IMR-90 (cell line): Measurements from ENCODE around the gene WWP2. TPM values are rescaled to one million over a fixed set of nuclear protein-coding genes. Genes with fewer than 3 reads are reported as not detected.

Experiments used
- ATAC-seq: fragments of 200-7000 bp; cut with Tn5 transposase; 2 replicates; pipeline ENCODE4 v1.9.1; 2020; ENCODE audit warnings: low read depth, mild to moderate bottlenecking, moderate library complexity
- BruUV-seq: library from RNA; stranded (reverse); fragments of 400-500 nt; replicated peaks from 2 replicates; lab custom pipeline; 2021; lab: Mats Ljungman, UMichigan
- CTCF ChIA-PET: fragments of 300-600 bp; formaldehyde crosslinking; extraction: SDS; loops from one replicate; lab custom pipeline; 2021; ENCODE audit warnings: antibody characterized with exemption; lab: Yijun Ruan, JAX
- POLR2A ChIA-PET: fragments of 300-600 bp; sonication (Branson Sonifier 250); formaldehyde crosslinking; loops from one replicate; lab custom pipeline; 2022; ENCODE audit warnings: antibody characterized with exemption; ENCODE audit not compliant: unreplicated experiment; lab: Charles Lee
- DNase-seq: peaks from one replicate; pipeline ENCODE4 v3.0.0; 2013
- H2AFZ ChIP-seq: replicated peaks from 2 replicates; pipeline ENCODE3; 2013; ENCODE audit warnings: low read length, mild to moderate bottlenecking; ENCODE audit not compliant: poor library complexity
- H2AK5ac ChIP-seq: 2 replicates; pipeline ENCODE4 v1.6.1; 2013; ENCODE audit warnings: low read depth, low read length, inconsistent platforms
- H2AK9ac ChIP-seq: replicated peaks from 2 replicates; pipeline ENCODE3; 2013; ENCODE audit warnings: mild to moderate bottlenecking, low read depth, low read length, moderate library complexity; ENCODE audit not compliant: poor library complexity
- H2BK120ac ChIP-seq: 2 replicates; pipeline ENCODE4 v1.6.1; 2013; ENCODE audit warnings: low read depth, low read length, inconsistent platforms
- H2BK15ac ChIP-seq: 3 replicates; pipeline ENCODE4 v1.6.1; 2013; ENCODE audit warnings: low read depth, low read length, inconsistent platforms
- H2BK20ac ChIP-seq: 2 replicates; pipeline ENCODE4 v1.6.1; 2013; ENCODE audit warnings: low read depth, mild to moderate bottlenecking, inconsistent platforms, low read length, moderate library complexity
- H2BK5ac ChIP-seq: 2 replicates; pipeline ENCODE4 v1.6.1; 2013; ENCODE audit warnings: mild to moderate bottlenecking, low read depth, low read length, inconsistent platforms; ENCODE audit not compliant: poor library complexity, severe bottlenecking
- H3K14ac ChIP-seq: replicated peaks from 2 replicates; pipeline ENCODE4 v1.6.1; 2013; ENCODE audit warnings: low read depth, low read length, inconsistent platforms
- H3K18ac ChIP-seq: 2 replicates; pipeline ENCODE4 v1.6.1; 2013; ENCODE audit warnings: low read depth, low read length, control low read depth
- H3K23ac ChIP-seq: 2 replicates; pipeline ENCODE4 v1.6.1; 2013; ENCODE audit warnings: low read depth, low read length, inconsistent platforms
- H3K27ac ChIP-seq: 2 replicates; pipeline ENCODE4 v1.5.1; 2013; ENCODE audit warnings: mild to moderate bottlenecking, control low read depth, low read length; ENCODE audit not compliant: insufficient read depth
- H3K27me3 ChIP-seq: 2 replicates; pipeline ENCODE4 v1.6.1; 2013; ENCODE audit warnings: low read length; ENCODE audit not compliant: control insufficient read depth, insufficient read depth
- H3K36me3 ChIP-seq: 2 replicates; pipeline ENCODE4 v1.6.1; 2013; ENCODE audit warnings: low read length, mixed read lengths; ENCODE audit not compliant: control insufficient read depth, insufficient read depth
- H3K4ac ChIP-seq: 2 replicates; pipeline ENCODE4 v1.6.1; 2013; ENCODE audit warnings: low read depth, low read length, inconsistent platforms
- H3K4me1 ChIP-seq: 2 replicates; pipeline ENCODE4 v1.6.1; 2013; ENCODE audit warnings: low read length, mixed read lengths; ENCODE audit not compliant: control insufficient read depth, insufficient read depth
- H3K4me2 ChIP-seq: 2 replicates; pipeline ENCODE4 v1.6.1; 2013; ENCODE audit warnings: low read depth, mild to moderate bottlenecking, control low read depth, low read length, moderate library complexity
- H3K4me3 ChIP-seq: 2 replicates; pipeline ENCODE4 v1.5.1; 2013; ENCODE audit warnings: low read depth, mild to moderate bottlenecking, control low read depth, low read length, moderate library complexity; ENCODE audit not compliant: insufficient read depth
- H3K56ac ChIP-seq: 2 replicates; pipeline ENCODE4 v1.6.1; 2013; ENCODE audit warnings: low read length, inconsistent platforms; ENCODE audit not compliant: insufficient read depth; ENCODE audit errors: extremely low read depth
- H3K79me1 ChIP-seq, 2 experiments: 2 replicates each; pipeline ENCODE4 v1.6.1; 2013; ENCODE audit warnings: low read length in 2 of 2, inconsistent platforms in 1 of 2, low read depth in 1 of 2
- H3K9ac ChIP-seq: 2 replicates; pipeline ENCODE4 v1.6.1; 2013; ENCODE audit warnings: low read depth, low read length, control low read depth
- H3K9me1 ChIP-seq: 2 replicates; pipeline ENCODE4 v1.6.1; 2013; ENCODE audit warnings: low read length, inconsistent platforms; ENCODE audit not compliant: insufficient read depth
- H3K9me3 ChIP-seq: 2 replicates; pipeline ENCODE4 v1.6.1; 2013; ENCODE audit warnings: low read length; ENCODE audit not compliant: control insufficient read depth, insufficient read depth
- H4K20me1 ChIP-seq: 2 replicates; pipeline ENCODE4 v1.6.1; 2013; ENCODE audit warnings: low read length, inconsistent platforms; ENCODE audit not compliant: insufficient read depth
- H4K5ac ChIP-seq: 2 replicates; pipeline ENCODE4 v1.6.1; 2013; ENCODE audit warnings: mild to moderate bottlenecking, low read depth, low read length, control low read depth
- H4K8ac ChIP-seq, 2 experiments: 2 replicates each; pipeline ENCODE4 v1.6.1; 2013; ENCODE audit warnings: low read depth in 2 of 2, low read length in 2 of 2, control low read depth in 1 of 2, inconsistent platforms in 1 of 2
- H4K91ac ChIP-seq: 2 replicates; pipeline ENCODE4 v1.6.1; 2013; ENCODE audit warnings: low read depth, low read length, inconsistent platforms; ENCODE audit not compliant: insufficient read depth
- BHLHE40 ChIP-seq: fragments of 150-350 bp; IDR thresholded peaks from 2 replicates; pipeline ENCODE4 v1.6.1; 2016; ENCODE audit warnings: mild to moderate bottlenecking, low read depth, low read length
- CEBPB ChIP-seq: IDR thresholded peaks from 2 replicates; pipeline ENCODE4 v1.6.1; 2012; ENCODE audit warnings: low read depth, low read length, improper control_type of control experiment
- CHD1 ChIP-seq: IDR thresholded peaks from 2 replicates; pipeline ENCODE4 v1.6.1; 2012; ENCODE audit warnings: low read depth, low read length, improper control_type of control experiment
- CTCF ChIP-seq: conservative IDR thresholded peaks from 2 replicates; pipeline ENCODE4 v1.5.1; 2012; ENCODE audit warnings: mild to moderate bottlenecking, low read depth, low read length, improper control_type of control experiment
- ELK1 ChIP-seq: fragments of 150-350 bp; IDR thresholded peaks from 2 replicates; pipeline ENCODE4 v1.6.1; 2016; ENCODE audit warnings: low read depth, mild to moderate bottlenecking, low read length, moderate library complexity, borderline replicate concordance
- FOS ChIP-seq: fragments of 150-350 bp; IDR thresholded peaks from 2 replicates; pipeline ENCODE4 v1.6.1; 2016; ENCODE audit warnings: low read depth, low read length
- MAFK ChIP-seq: IDR thresholded peaks from 2 replicates; pipeline ENCODE4 v1.6.1; 2012; ENCODE audit warnings: low read depth, low read length, improper control_type of control experiment
- MAZ ChIP-seq: IDR thresholded peaks from 2 replicates; pipeline ENCODE4 v1.6.1; 2012; ENCODE audit warnings: low read depth, mild to moderate bottlenecking, low read length, improper control_type of control experiment, moderate library complexity, borderline replicate concordance
- NFE2L2 ChIP-seq: fragments of 150-350 bp; IDR thresholded peaks from 2 replicates; pipeline ENCODE4 v1.6.1; 2016; ENCODE audit warnings: low read depth, mild to moderate bottlenecking, low read length
- POLR2A ChIP-seq: IDR thresholded peaks from 2 replicates; pipeline ENCODE4 v1.6.1; 2012; ENCODE audit warnings: mild to moderate bottlenecking, low read depth, low read length
- RAD21 ChIP-seq: IDR thresholded peaks from 2 replicates; pipeline ENCODE4 v1.6.1; 2012; ENCODE audit warnings: low read length, improper control_type of control experiment
- RCOR1 ChIP-seq: IDR thresholded peaks from 2 replicates; pipeline ENCODE4 v1.6.1; 2012; ENCODE audit warnings: mild to moderate bottlenecking, low read length, improper control_type of control experiment; ENCODE audit not compliant: insufficient replicate concordance
- SMC3 ChIP-seq: fragments of 150-350 bp; IDR thresholded peaks from 2 replicates; pipeline ENCODE4 v1.6.1; 2016; ENCODE audit warnings: low read depth, mild to moderate bottlenecking, antibody characterized with exemption, low read length, moderate library complexity
- USF2 ChIP-seq: fragments of 150-350 bp; IDR thresholded peaks from 2 replicates; pipeline ENCODE4 v1.6.1; 2017; ENCODE audit warnings: mild to moderate bottlenecking, antibody characterized with exemption, low read length, low read depth
- WGBS, 2 experiments: methylation state at CpG; one replicate each; pipeline versions ENCODE4 v1.1.5 to v1.1.7; 2013; ENCODE audit warnings: missing lambda C conversion rate in 2 of 2; ENCODE audit not compliant: insufficient read length in 1 of 2; ENCODE audit errors: extremely low coverage in 2 of 2; 5-methylcytosine and 5-hydroxymethylcytosine counted together
- dilution Hi-C: fragments of 300-500 bp; cut with HindIII; formaldehyde crosslinking; loops from one replicate; pipeline ENCODE4 v1.14.3; 2018; ENCODE audit warnings: low sequenced_read_pairs; ENCODE audit not compliant: unreplicated experiment
- in situ Hi-C: fragments of 300-500 bp; cut with MboI; formaldehyde crosslinking; loops from 3 replicates; pipeline ENCODE4 v1.14.3; 2019; ENCODE audit warnings: low sequenced_read_pairs, inconsistent platforms, mixed read lengths
- intact Hi-C: fragments of 100-400 bp; cut with micrococcal nuclease; formaldehyde crosslinking; loops from 2 replicates; pipeline ENCODE4 v1.10.0; 2022
- polyA plus RNA-seq, 3 experiments: library from polyadenylated mRNA; depleted of rRNA; stranded (reverse); fragments of >200 nt; gene quantifications; 2 replicates each; pipeline ENCODE4 v1.2.3, GENCODE V29; 2012; ENCODE audit warnings: low replicate concordance in 1 of 3
- total RNA-seq: library from RNA; depleted of rRNA; stranded (reverse); fragments of >200 nt; gene quantifications from 2 replicates; pipeline ENCODE4 v1.2.3, GENCODE V29; 2012

Gene WWP2
- total and polyA plus RNA-seq, 2 of the 4 experiments (the other 2 are of a cell fraction): 12.7 to 13.7 TPM

GRCh38 chr16:69762814-69763598 is 874 bp downstream of the WWP2 start:
- H3K56ac ChIP-seq: peak overlapping the region; percentile 84
- H4K8ac ChIP-seq: peak overlapping the region; percentile 82 to 91
- in situ Hi-C loops: no loop called here
- 4% methylated on average over 4 of the region's 14 CpGs; no CpG with 5 or more reads in 1 of the 2 experiments for WGBS, 2 experiments
- H3K36me3 ChIP-seq: no peaks in the 10 kb centered on the region
- peak overlapping the region; percentile 89 for H2AK9ac ChIP-seq
- peak overlapping the region; percentile 82 for H3K9ac ChIP-seq
- H2AFZ ChIP-seq: peak overlapping the region; percentile 97
- peak overlapping the region; percentile 43; the same call in 1 of the 2 replicates for H2BK120ac ChIP-seq
- TSS peak; percentile 44 for BruUV-seq
- intact Hi-C loops: no loop called here
- peak overlapping the region; percentile 83; the same call in 1 of the 2 replicates for H4K91ac ChIP-seq
- peak overlapping the region; percentile 88 for H3K23ac ChIP-seq
- no peaks in the 10 kb centered on the region for H4K20me1 ChIP-seq
- peak overlapping the region; percentile 68 for H2BK5ac ChIP-seq
- H2BK20ac ChIP-seq: no peak overlapping the region
- H3K27me3 ChIP-seq: no peaks in the 10 kb centered on the region
- peak overlapping the region; percentile 78 for H3K27ac ChIP-seq
- 0 out of 2 replicates have a peak, but pooled peaks cover 3% of the 10 kb centered on the region for H3K9me1 ChIP-seq
- H3K4me3 ChIP-seq: peak overlapping the region; percentile 78
- peak overlapping the region; percentile 89 for H3K4ac ChIP-seq
- POLR2A ChIA-PET: interaction anchor here (0.5 kb wide), 1 partner anchor 218 kb away, joined by 10 read pairs; no protein-coding TSS in a partner anchor
- peak overlapping the region; percentile 43 for H4K5ac ChIP-seq
- peak overlapping the region; percentile 15 for H3K18ac ChIP-seq
- H3K79me1 ChIP-seq: peaks cover 19 to 37% of the 10 kb centered on the region in 2 experiments
- H3K9me3 ChIP-seq: no peaks in the 10 kb centered on the region
- CTCF ChIA-PET: no interaction called here
- dilution Hi-C loops: no loop called here
- H2AK5ac ChIP-seq: peak overlapping the region; percentile 10; the same call in 1 of the 2 replicates
- peak overlapping the region; percentile 93 for H3K14ac ChIP-seq
- no peak overlapping the region for H2BK15ac ChIP-seq
- ATAC-seq (peak; percentile 49), DNase-seq (peak; percentile 49)
- H3K4me2 ChIP-seq: peak overlapping the region; percentile 96
- H3K4me1 ChIP-seq: no peaks in the 10 kb centered on the region; the same call in 1 of the 2 replicates
- TF ChIP-seq MAZ (no peak), MAFK (no peak), POLR2A (no peak), CEBPB (no peak), NFE2L2 (no peak), CTCF (no peak), SMC3 (no peak), RCOR1 (no peak), USF2 (no peak), RAD21 (no peak), ELK1 (no peak), CHD1 (no peak), BHLHE40 (no peak), FOS (no peak)
